RWPE2 (cell line): Measurements from ENCODE around the gene DNASE1L1.

Source experiments
- ATAC-seq: fragments of 200-7000 bp; cut with Tn5 transposase; 3 replicates; pipeline ENCODE4 v1.9.1; 2021; ENCODE audit warnings: low read depth
- DNase-seq: peaks from one replicate; pipeline ENCODE4 v3.0.0-alpha.2; 2020; ENCODE audit warnings: low spot score
- H3K27ac ChIP-seq: fragments of 450-650 bp; 2 replicates; pipeline ENCODE4 v1.5.1; 2017; ENCODE audit warnings: mild to moderate bottlenecking; ENCODE audit not compliant: poor library complexity, severe bottlenecking
- H3K27me3 ChIP-seq: fragments of 250-450 bp; sonication (Bioruptor Pico); 2 replicates; pipeline ENCODE4 v1.5.1; 2021; ENCODE audit warnings: mild to moderate bottlenecking, moderate library complexity; ENCODE audit not compliant: insufficient read depth, poor library complexity, severe bottlenecking
- H3K36me3 ChIP-seq: fragments of 250-450 bp; sonication (Bioruptor Pico); 2 replicates; pipeline ENCODE4 v1.5.1; 2020; ENCODE audit warnings: low read depth, mild to moderate bottlenecking, moderate library complexity
- H3K4me1 ChIP-seq: fragments of 250-450 bp; sonication (Bioruptor Pico); 2 replicates; pipeline ENCODE4 v1.5.1; 2021; ENCODE audit warnings: mild to moderate bottlenecking, moderate library complexity; ENCODE audit not compliant: insufficient read depth, poor library complexity, severe bottlenecking
- H3K4me3 ChIP-seq: fragments of 250-450 bp; sonication (Bioruptor Pico); 2 replicates; pipeline ENCODE4 v1.5.1; 2021; ENCODE audit warnings: mild to moderate bottlenecking, moderate library complexity; ENCODE audit not compliant: severe bottlenecking
- H3K9me3 ChIP-seq: fragments of 250-450 bp; sonication (Bioruptor Pico); 2 replicates; pipeline ENCODE4 v1.5.1; 2021; ENCODE audit warnings: mild to moderate bottlenecking, moderate library complexity; ENCODE audit not compliant: severe bottlenecking
- TF ChIP-seq, protein P1 (sequence below): fragments of 450-650 bp; IDR thresholded peaks from one replicate; pipeline ENCODE4 v1.5.1; 2017; ENCODE audit warnings: mild to moderate bottlenecking, moderate library complexity; ENCODE audit not compliant: poor library complexity, severe bottlenecking

The DNASE1L1 gene

GRCh38 chrX:154412468-154412867, 3.4 kb upstream of the DNASE1L1 start:
- Histone ChIP-seq H3K36me3 (0 out of 2 replicates have a peak, but pooled peaks cover 12% of the 10 kb centered on the region), H3K27ac (peak overlapping the region; percentile 88), H3K4me1 (peaks cover 3% of the 10 kb centered on the region), H3K9me3 (no peaks in the 10 kb centered on the region), H3K4me3 (peak overlapping the region; percentile 91), H3K27me3 (no peaks in the 10 kb centered on the region)
- TF ChIP-seq, protein P1, sequence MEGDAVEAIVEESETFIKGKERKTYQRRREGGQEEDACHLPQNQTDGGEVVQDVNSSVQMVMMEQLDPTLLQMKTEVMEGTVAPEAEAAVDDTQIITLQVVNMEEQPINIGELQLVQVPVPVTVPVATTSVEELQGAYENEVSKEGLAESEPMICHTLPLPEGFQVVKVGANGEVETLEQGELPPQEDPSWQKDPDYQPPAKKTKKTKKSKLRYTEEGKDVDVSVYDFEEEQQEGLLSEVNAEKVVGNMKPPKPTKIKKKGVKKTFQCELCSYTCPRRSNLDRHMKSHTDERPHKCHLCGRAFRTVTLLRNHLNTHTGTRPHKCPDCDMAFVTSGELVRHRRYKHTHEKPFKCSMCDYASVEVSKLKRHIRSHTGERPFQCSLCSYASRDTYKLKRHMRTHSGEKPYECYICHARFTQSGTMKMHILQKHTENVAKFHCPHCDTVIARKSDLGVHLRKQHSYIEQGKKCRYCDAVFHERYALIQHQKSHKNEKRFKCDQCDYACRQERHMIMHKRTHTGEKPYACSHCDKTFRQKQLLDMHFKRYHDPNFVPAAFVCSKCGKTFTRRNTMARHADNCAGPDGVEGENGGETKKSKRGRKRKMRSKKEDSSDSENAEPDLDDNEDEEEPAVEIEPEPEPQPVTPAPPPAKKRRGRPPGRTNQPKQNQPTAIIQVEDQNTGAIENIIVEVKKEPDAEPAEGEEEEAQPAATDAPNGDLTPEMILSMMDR: no peak
- 0 out of 3 replicates have a peak, but pooled peaks have one; percentile 1 for ATAC-seq
- DNase-seq: no peak

DNA sequence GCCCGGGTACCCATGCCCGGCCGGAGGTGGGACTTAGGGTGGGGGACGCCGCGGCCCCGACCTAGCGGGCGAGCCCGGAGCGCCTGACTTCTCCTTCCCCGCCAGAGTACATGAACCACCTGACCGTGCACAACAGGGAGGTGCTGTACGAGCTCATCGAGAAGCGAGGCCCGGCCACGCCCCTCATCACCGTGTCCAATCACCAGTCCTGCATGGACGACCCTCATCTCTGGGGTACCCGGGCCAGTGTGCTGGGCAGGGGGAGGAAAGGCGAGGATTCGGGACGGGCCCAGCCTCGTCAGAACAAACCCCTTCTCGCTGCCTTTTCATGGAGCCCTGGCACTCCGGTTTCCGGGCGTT, 2.9 kb upstream of the DNASE1L1 start:
- H3K27ac ChIP-seq: peak overlapping the region; percentile 88
- ATAC-seq (peak; percentile 49), DNase-seq (no peak)
- peaks cover 3% of the 10 kb centered on the region for H3K4me1 ChIP-seq
- peak overlapping the region; percentile 91 for H3K4me3 ChIP-seq
- no peaks in the 10 kb centered on the region for H3K27me3 ChIP-seq
- 0 out of 2 replicates have a peak, but pooled peaks cover 12% of the 10 kb centered on the region for H3K36me3 ChIP-seq
- no peaks in the 10 kb centered on the region for H3K9me3 ChIP-seq
- TF ChIP-seq, protein P1: no peak

DNA sequence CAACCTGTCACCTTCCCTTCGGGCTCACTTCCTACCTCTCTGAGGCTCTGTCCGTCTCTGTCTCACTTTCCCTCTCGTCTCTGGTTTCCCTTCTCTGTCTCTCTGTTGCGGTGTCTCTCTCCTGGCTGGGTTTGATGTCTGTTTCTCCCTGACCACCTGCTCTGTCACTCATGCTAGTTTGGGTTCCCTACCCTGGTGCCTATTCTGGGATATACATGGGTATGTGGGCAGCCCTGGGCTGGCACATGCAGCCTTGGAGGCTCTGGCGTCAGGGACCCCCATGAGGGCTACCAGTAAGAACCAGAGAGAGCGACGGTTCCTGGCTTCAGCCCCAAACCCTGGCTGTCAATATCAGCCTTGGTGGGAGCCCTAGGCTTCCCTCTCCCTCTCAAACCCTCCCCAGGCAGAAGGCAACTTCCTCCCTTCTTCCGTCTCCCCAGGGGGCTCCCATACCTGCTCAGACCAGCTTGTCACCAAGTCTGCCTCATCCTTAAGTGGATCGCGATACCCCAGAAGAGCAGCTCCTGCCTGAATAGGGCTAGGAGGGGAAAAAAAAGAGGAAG, 314 bp downstream of the DNASE1L1 start:
- peak; percentile 14 for ATAC-seq

DNA sequence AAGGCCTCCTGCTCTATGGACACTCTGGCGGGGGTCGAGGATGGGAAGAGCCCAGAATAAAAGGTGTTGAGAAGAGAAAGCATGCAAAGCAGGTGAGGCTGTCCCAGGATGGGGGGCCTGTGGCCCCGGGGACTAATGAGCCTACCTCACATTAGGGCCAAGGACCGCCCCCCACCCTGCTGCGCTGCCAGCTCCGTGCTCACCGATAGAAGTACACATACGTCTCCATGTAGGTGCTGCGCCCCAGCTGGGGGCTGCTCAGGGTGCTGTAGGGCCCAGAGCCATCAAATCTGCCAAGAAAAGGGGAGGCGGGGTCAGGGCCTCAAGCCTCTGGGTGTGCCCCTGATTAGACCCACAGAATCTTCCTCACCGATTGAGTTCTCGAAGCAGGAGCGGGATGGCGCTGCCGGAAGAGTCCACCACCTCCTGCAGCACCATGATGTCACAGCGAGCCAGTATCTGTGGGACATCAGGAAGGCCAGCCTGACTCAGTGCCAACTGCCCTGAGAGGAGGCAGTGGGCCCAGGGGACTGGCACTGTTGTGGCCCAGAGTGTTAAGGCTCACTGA, 4.3 kb downstream of the DNASE1L1 start:
- Histone ChIP-seq H3K9me3 (no peaks in the 10 kb centered on the region), H3K27ac (no peak overlapping the region), H3K27me3 (no peaks in the 10 kb centered on the region), H3K4me3 (no peak overlapping the region), H3K4me1 (peaks cover 3% of the 10 kb centered on the region), H3K36me3 (peaks cover 24% of the 10 kb centered on the region)
- DNase-seq (no peak), ATAC-seq (no peak)
- TF ChIP-seq, protein P1: no peak

More for the DNA sequence above, 314 bp downstream of the DNASE1L1 start:
- Histone ChIP-seq H3K27ac (peak overlapping the region; percentile 88), H3K4me3 (peak overlapping the region; percentile 33), H3K36me3 (0 out of 2 replicates have a peak, but pooled peaks cover 7% of the 10 kb centered on the region), H3K9me3 (no peaks in the 10 kb centered on the region), H3K27me3 (no peaks in the 10 kb centered on the region), H3K4me1 (peaks cover 3% of the 10 kb centered on the region)
- DNase-seq: no peak
- TF ChIP-seq, protein P1: no peak

GRCh38 chrX:154403858-154404257, 5.2 kb downstream of the DNASE1L1 start:
- DNase-seq (no peak), ATAC-seq (no peak)
- Histone ChIP-seq H3K27ac (no peak overlapping the region), H3K36me3 (peaks cover 32% of the 10 kb centered on the region), H3K27me3 (no peaks in the 10 kb centered on the region), H3K9me3 (no peaks in the 10 kb centered on the region), H3K4me3 (no peak overlapping the region), H3K4me1 (no peaks in the 10 kb centered on the region)
- TF ChIP-seq, protein P1: no peak
